OCI-LY1 (cell line): ENCODE results near the gene MTG2.

Experiments
- H2AFZ ChIP-seq: fragments of 200-600 bp; sonication (generic), shearing (Covaris generic); 2 replicates; pipeline ENCODE4 v1.6.0; 2014; ENCODE audit warnings: antibody characterized with exemption, mild to moderate bottlenecking, low read length
- H3F3A ChIP-seq: fragments of 200-600 bp; sonication (generic), shearing (Covaris generic); 2 replicates; pipeline ENCODE4 v1.6.0; 2014; ENCODE audit warnings: mild to moderate bottlenecking, antibody characterized with exemption, low read length, moderate library complexity; ENCODE audit not compliant: insufficient read depth
- H3K27ac ChIP-seq: fragments of 200-600 bp; sonication (generic); 2 replicates; pipeline ENCODE4 v1.5.1; 2014; ENCODE audit warnings: low read length, mixed run types, mild to moderate bottlenecking, low read depth; ENCODE audit not compliant: poor library complexity, severe bottlenecking
- H3K27me3 ChIP-seq: fragments of 200-600 bp; sonication (generic); 2 replicates; pipeline ENCODE4 v1.6.0; 2014; ENCODE audit warnings: antibody characterized with exemption, mild to moderate bottlenecking, low read length, moderate library complexity; ENCODE audit not compliant: insufficient read depth
- H3K36me3 ChIP-seq: fragments of 200-600 bp; sonication (generic); 2 replicates; pipeline ENCODE4 v1.6.1; 2014; ENCODE audit warnings: mild to moderate bottlenecking, antibody characterized with exemption, low read length, moderate library complexity, mixed read lengths; ENCODE audit not compliant: insufficient read depth
- H3K4me1 ChIP-seq: fragments of 200-600 bp; sonication (generic); 2 replicates; pipeline ENCODE4 v1.5.1; 2014; ENCODE audit warnings: mild to moderate bottlenecking, low read length, moderate library complexity; ENCODE audit not compliant: insufficient read depth, severe bottlenecking
- H3K4me2 ChIP-seq: fragments of 200-600 bp; sonication (generic), shearing (Covaris generic); 2 replicates; pipeline ENCODE4 v1.6.1; 2014; ENCODE audit warnings: low read length
- H3K4me3 ChIP-seq: fragments of 200-600 bp; sonication (generic); 2 replicates; pipeline ENCODE4 v1.5.1; 2014; ENCODE audit warnings: low read length, low read depth, mild to moderate bottlenecking, mixed read lengths; ENCODE audit not compliant: poor library complexity, severe bottlenecking
- H3K79me2 ChIP-seq: fragments of 200-600 bp; shearing (Covaris generic); 2 replicates; pipeline ENCODE4 v1.6.1; 2016; ENCODE audit warnings: mixed run types, low read length, mixed read lengths; ENCODE audit not compliant: insufficient read depth
- H3K9ac ChIP-seq: fragments of 200-600 bp; sonication (generic), shearing (Covaris generic); 2 replicates; pipeline ENCODE4 v1.6.1; 2014; ENCODE audit warnings: mild to moderate bottlenecking, low read length, mixed read lengths
- H3K9me2 ChIP-seq: fragments of 200-600 bp; sonication (generic), shearing (Covaris generic); 2 replicates; pipeline ENCODE4 v1.6.1; 2014; ENCODE audit warnings: low read depth, mild to moderate bottlenecking, low read length, mixed read lengths
- H3K9me3 ChIP-seq: fragments of 200-600 bp; shearing (Covaris generic); 2 replicates; pipeline ENCODE4 v1.6.1; 2014; ENCODE audit warnings: low read length, mixed read lengths
- H4K20me1 ChIP-seq: fragments of 200-600 bp; sonication (generic), shearing (Covaris generic); 2 replicates; pipeline ENCODE4 v1.6.0; 2016; ENCODE audit warnings: mild to moderate bottlenecking, low read length; ENCODE audit not compliant: insufficient read depth
- EZH2 ChIP-seq: fragments of 200-600 bp; sonication (generic), shearing (Covaris generic); IDR thresholded peaks from 2 replicates; pipeline ENCODE4 v1.8.0; 2017; ENCODE audit warnings: borderline replicate concordance, mixed run types, mild to moderate bottlenecking, antibody characterized with exemption, low read length, moderate library complexity, mixed read lengths
- TF ChIP-seq, protein P1 (sequence below): fragments of 200-600 bp; sonication (generic), shearing (Covaris generic); IDR thresholded peaks from 2 replicates; pipeline ENCODE4 v1.5.1; 2017; ENCODE audit warnings: mild to moderate bottlenecking, antibody characterized with exemption, low read length, moderate library complexity, mixed read lengths

Gene MTG2

DNA sequence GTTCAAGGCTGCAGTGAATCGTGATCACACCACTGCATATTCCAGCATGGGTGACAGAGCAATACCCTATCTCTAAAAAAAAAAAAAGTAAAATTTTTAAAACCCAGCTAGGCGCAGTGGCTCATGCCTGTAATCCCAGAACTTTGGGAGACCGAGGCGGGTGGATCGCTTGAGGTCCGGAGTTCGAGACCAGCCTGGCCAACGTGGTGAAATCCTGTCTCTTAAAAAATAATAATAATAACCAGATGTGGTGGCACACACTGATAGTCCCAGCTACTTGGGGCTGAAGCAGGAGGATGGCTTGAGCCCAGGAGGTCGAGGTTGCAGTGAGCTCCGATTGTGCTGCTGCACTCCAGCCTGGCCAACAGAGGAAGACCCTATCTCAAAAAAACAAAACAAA is 13.5 kb downstream of the MTG2 start:
- H3F3A ChIP-seq = no peaks in the 10 kb centered on the region
- H3K27me3 ChIP-seq = no peaks in the 10 kb centered on the region
- H3K4me2 ChIP-seq = no peak overlapping the region
- H3K9ac ChIP-seq = no peak overlapping the region
- H3K9me2 ChIP-seq = no peaks in the 10 kb centered on the region
- H3K27ac ChIP-seq = no peak overlapping the region
- peaks cover 50% of the 10 kb centered on the region for H3K36me3 ChIP-seq
- H3K4me1 ChIP-seq = peaks cover 47% of the 10 kb centered on the region
- no peaks in the 10 kb centered on the region for H4K20me1 ChIP-seq
- no peaks in the 10 kb centered on the region for H3K9me3 ChIP-seq
- no peak for TF ChIP-seq EZH2
- TF ChIP-seq, protein P1, sequence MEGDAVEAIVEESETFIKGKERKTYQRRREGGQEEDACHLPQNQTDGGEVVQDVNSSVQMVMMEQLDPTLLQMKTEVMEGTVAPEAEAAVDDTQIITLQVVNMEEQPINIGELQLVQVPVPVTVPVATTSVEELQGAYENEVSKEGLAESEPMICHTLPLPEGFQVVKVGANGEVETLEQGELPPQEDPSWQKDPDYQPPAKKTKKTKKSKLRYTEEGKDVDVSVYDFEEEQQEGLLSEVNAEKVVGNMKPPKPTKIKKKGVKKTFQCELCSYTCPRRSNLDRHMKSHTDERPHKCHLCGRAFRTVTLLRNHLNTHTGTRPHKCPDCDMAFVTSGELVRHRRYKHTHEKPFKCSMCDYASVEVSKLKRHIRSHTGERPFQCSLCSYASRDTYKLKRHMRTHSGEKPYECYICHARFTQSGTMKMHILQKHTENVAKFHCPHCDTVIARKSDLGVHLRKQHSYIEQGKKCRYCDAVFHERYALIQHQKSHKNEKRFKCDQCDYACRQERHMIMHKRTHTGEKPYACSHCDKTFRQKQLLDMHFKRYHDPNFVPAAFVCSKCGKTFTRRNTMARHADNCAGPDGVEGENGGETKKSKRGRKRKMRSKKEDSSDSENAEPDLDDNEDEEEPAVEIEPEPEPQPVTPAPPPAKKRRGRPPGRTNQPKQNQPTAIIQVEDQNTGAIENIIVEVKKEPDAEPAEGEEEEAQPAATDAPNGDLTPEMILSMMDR = no peak
- no peak overlapping the region for H2AFZ ChIP-seq
- no peaks in the 10 kb centered on the region for H3K79me2 ChIP-seq
- no peak overlapping the region for H3K4me3 ChIP-seq

DNA sequence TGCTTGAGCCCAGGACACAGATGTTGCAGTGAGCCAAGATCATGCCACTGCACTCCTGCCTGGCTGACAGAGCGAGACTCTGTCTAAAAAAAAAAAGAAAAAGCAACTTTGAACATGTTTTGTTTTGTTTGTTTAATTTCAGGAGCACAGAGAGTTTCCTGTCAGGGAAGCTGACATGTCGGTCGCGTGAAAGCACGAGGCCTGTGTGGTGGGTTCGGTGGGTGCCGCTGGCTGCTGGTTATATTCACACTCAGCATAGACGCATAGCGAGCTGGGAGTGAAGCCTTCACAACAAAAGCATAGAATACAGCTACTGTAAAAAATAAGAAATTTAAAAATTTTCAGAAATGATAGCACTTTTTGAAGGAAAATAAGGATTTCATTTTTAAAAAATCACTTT is 14.5 kb downstream of the MTG2 start:
- H3K27ac ChIP-seq = no peak overlapping the region
- H3K36me3 ChIP-seq = peaks cover 52% of the 10 kb centered on the region
- H3K4me2 ChIP-seq = no peak overlapping the region

DNA sequence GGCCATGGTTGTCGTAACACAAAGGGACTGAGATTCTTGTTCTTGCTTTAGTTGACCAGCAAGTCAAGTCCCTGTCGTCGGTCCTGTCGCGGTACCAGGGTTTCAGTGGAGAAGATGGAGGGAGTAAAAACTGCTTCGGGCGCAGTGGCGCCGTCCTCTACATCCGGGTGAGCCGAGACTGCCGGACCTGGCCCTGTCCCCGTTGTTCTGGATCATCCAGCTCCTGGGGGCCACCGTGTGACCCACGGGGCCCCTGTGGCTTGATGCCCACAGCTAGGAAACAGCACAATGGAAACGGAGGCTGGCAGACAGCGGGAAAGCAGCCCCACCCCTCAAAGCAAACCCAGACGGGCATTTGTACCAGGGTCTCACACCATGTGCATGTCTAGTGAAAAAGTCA is 15.0 kb downstream of the MTG2 start:
- H4K20me1 ChIP-seq = no peaks in the 10 kb centered on the region

More for the DNA sequence above, 14.5 kb downstream of the MTG2 start:
- no peak overlapping the region for H2AFZ ChIP-seq
- H3K79me2 ChIP-seq = no peaks in the 10 kb centered on the region
- no peak overlapping the region for H3K9ac ChIP-seq
- no peak overlapping the region for H3K4me3 ChIP-seq
- no peaks in the 10 kb centered on the region for H3K9me3 ChIP-seq
- no peaks in the 10 kb centered on the region for H3K9me2 ChIP-seq
- H3F3A ChIP-seq = no peaks in the 10 kb centered on the region
- H3K4me1 ChIP-seq = peaks cover 46% of the 10 kb centered on the region
- no peaks in the 10 kb centered on the region for H3K27me3 ChIP-seq
- TF ChIP-seq, protein P1 = no peak
- no peak for TF ChIP-seq EZH2
- no peaks in the 10 kb centered on the region for H4K20me1 ChIP-seq

More for the DNA sequence above, 15.0 kb downstream of the MTG2 start:
- Histone ChIP-seq H2AFZ (no peak overlapping the region), H3K9ac (no peak overlapping the region), H3K36me3 (peaks cover 54% of the 10 kb centered on the region), H3K9me2 (no peaks in the 10 kb centered on the region), H3K4me1 (peaks cover 41% of the 10 kb centered on the region), H3K27ac (no peak overlapping the region), H3K79me2 (no peaks in the 10 kb centered on the region), H3K9me3 (no peaks in the 10 kb centered on the region), H3K4me3 (no peak overlapping the region), H3F3A (no peaks in the 10 kb centered on the region), H3K4me2 (no peak overlapping the region), H3K27me3 (no peaks in the 10 kb centered on the region)
- TF ChIP-seq, protein P1 = no peak
- no peak for TF ChIP-seq EZH2
